Omental fat pad (tissue), 4 donors: ENCODE data around the gene DOCK2. TPM values are rescaled to one million over a fixed set of nuclear protein-coding genes. Genes with fewer than 3 reads are reported as not detected.
"Not testable (repeated sequence)": the region's sequence is repeated elsewhere in the genome, so short reads cannot be mapped to it uniquely, and the experiment has no call there.

Experiments used
- ATAC-seq: fragments of 150-250 bp; one replicate; pipeline ENCODE4 v1.9.1; 2016; ENCODE audit warnings: mild to moderate bottlenecking, moderate library complexity; ENCODE audit not compliant: low FRiP score
- DNase-seq: peaks from one replicate; pipeline ENCODE4 v3.0.0-alpha.2; 2019; ENCODE audit warnings: low spot score
- CTCF ChIP-seq, 3 donors: fragments of 450-650 bp; IDR thresholded peaks; one replicate each; pipeline ENCODE4 v1.5.1; 2016 to 2017; ENCODE audit warnings: antibody characterized with exemption in 3 of 3, mild to moderate bottlenecking in 3 of 3, moderate library complexity in 2 of 3
- total RNA-seq, 4 donors: library from RNA; depleted of rRNA; stranded (reverse); fragments of >200 nt; gene quantifications; one replicate each; pipeline ENCODE4 v1.1.0, GENCODE V29; 2016

DOCK2 gene
- total RNA-seq, 4 donors from 2014 or later: 28.4 to 55.6 (median 41.3) TPM

- DNase-seq (no peak), ATAC-seq (no peak)
- TF ChIP-seq CTCF (IDR thresholded peaks at IDR 0.05): no peak
Observed at GRCh38 chr5:169751490-169751889, 114.4 kb downstream of the DOCK2 start.

GRCh38 chr5:169752566-169752965 lies 115.5 kb downstream of the DOCK2 start:
- not testable (repeated sequence) for DNase-seq, ATAC-seq

GRCh38 chr5:169753795-169754194 lies 116.7 kb downstream of the DOCK2 start:
- DNase-seq: no peak
- no peak for ATAC-seq
- no peak for TF ChIP-seq CTCF (IDR thresholded peaks at IDR 0.05)

- DNase-seq (no peak), ATAC-seq (no peak)
- TF ChIP-seq CTCF (IDR thresholded peaks at IDR 0.05): no peak
Observed at GRCh38 chr5:169754737-169755136, 117.7 kb downstream of the DOCK2 start.

GRCh38 chr5:169756071-169756765 lies 119.1 kb downstream of the DOCK2 start:
- no peak for TF ChIP-seq CTCF (IDR thresholded peaks at IDR 0.05)
- DNase-seq (no peak), ATAC-seq (no peak)

- TF ChIP-seq CTCF (IDR thresholded peaks at IDR 0.05): no peak
- DNase-seq (no peak), ATAC-seq (no peak)
Observed at GRCh38 chr5:169757016-169757415, 119.9 kb downstream of the DOCK2 start.

GRCh38 chr5:169758886-169759285 lies 121.8 kb downstream of the DOCK2 start:
- ATAC-seq: no peak
- no peak for TF ChIP-seq CTCF (IDR thresholded peaks at IDR 0.05)
- DNase-seq: no peak
